WTC11 (cell line): ENCODE data around the gene CIRBP. TPM values are rescaled to one million over a fixed set of nuclear protein-coding genes. Genes with fewer than 3 reads are reported as not detected.

Source experiments
- ATAC-seq: fragments of 200-7000 bp; cut with Tn5 transposase; 2 replicates; pipeline ENCODE4 v1.10.0; 2021; ENCODE audit warnings: mild to moderate bottlenecking, moderate library complexity
- CTCF ChIA-PET: fragments of 300-600 bp; sonication (Branson Sonifier 250); formaldehyde crosslinking; loops from one replicate; lab custom pipeline; 2021; ENCODE audit warnings: antibody characterized with exemption; lab: Charles Lee
- POLR2A ChIA-PET: fragments of 350-600 bp; sonication (Branson Sonifier 250); formaldehyde crosslinking; loops from one replicate; lab custom pipeline; 2021; ENCODE audit warnings: antibody characterized with exemption; lab: Charles Lee
- DNase-seq: peaks from one replicate; pipeline ENCODE4 v3.0.0; 2021; ENCODE audit warnings: low spot score
- H3K27ac Mint-ChIP-seq: 2 replicates; pipeline ENCODE4 v1.8.0; 2021; ENCODE audit warnings: mixed read lengths
- H3K27me3 Mint-ChIP-seq: 2 replicates; pipeline ENCODE4 v1.8.0; 2021; ENCODE audit warnings: low read depth, mild to moderate bottlenecking, moderate library complexity, mixed read lengths
- H3K36me3 Mint-ChIP-seq: 2 replicates; pipeline ENCODE4 v1.8.0; 2021; ENCODE audit warnings: mixed read lengths
- H3K4me1 Mint-ChIP-seq: 2 replicates; pipeline ENCODE4 v1.8.0; 2022; ENCODE audit warnings: mixed read lengths
- H3K4me3 Mint-ChIP-seq: 2 replicates; pipeline ENCODE4 v1.8.0; 2021; ENCODE audit warnings: mild to moderate bottlenecking, moderate library complexity, mixed read lengths
- H3K9me3 Mint-ChIP-seq: 2 replicates; pipeline ENCODE4 v1.8.0; 2021; ENCODE audit warnings: mixed read lengths
- CREB1 ChIP-seq: sonication (generic); formaldehyde crosslinking; IDR thresholded peaks from 2 replicates; pipeline ENCODE4 v1.8.0; 2023; ENCODE audit warnings: mild to moderate bottlenecking, missing genetic modification reagents
- FOXP4 ChIP-seq: sonication (generic); formaldehyde crosslinking; IDR thresholded peaks from 2 replicates; pipeline ENCODE4 v1.8.0; 2022; ENCODE audit warnings: mild to moderate bottlenecking, missing genetic modification reagents
- HMGXB4 ChIP-seq: sonication (generic); formaldehyde crosslinking; IDR thresholded peaks from 2 replicates; pipeline ENCODE4 v1.8.1; 2023; ENCODE audit warnings: mild to moderate bottlenecking, moderate library complexity, missing genetic modification reagents
- MLX ChIP-seq: sonication (generic); formaldehyde crosslinking; IDR thresholded peaks from 2 replicates; pipeline ENCODE4 v1.8.1; 2023; ENCODE audit warnings: mild to moderate bottlenecking, missing genetic modification reagents, moderate library complexity
- total RNA-seq: library from RNA; stranded (reverse); gene quantifications from 3 replicates; pipeline ENCODE4 v1.2.3, GENCODE V29; 2021
- TF ChIP-seq, protein P1 (sequence below): fragments of 250-450 bp; sonication (Bioruptor Pico); IDR thresholded peaks from 2 replicates; pipeline ENCODE4 v1.9.0; 2021; ENCODE audit warnings: mild to moderate bottlenecking
- TF ChIP-seq, protein P2 (sequence below): sonication (generic); formaldehyde crosslinking; IDR thresholded peaks from 2 replicates; pipeline ENCODE4 v1.8.1; 2023; ENCODE audit warnings: mild to moderate bottlenecking, missing genetic modification reagents, borderline replicate concordance
- TF ChIP-seq, protein P3 (sequence below): sonication (generic); formaldehyde crosslinking; IDR thresholded peaks from 2 replicates; pipeline ENCODE4 v1.8.1; 2023; ENCODE audit warnings: mild to moderate bottlenecking, missing genetic modification reagents

Gene CIRBP
- total RNA-seq, 1 experiment from 2014 or later = 298 TPM

DNA sequence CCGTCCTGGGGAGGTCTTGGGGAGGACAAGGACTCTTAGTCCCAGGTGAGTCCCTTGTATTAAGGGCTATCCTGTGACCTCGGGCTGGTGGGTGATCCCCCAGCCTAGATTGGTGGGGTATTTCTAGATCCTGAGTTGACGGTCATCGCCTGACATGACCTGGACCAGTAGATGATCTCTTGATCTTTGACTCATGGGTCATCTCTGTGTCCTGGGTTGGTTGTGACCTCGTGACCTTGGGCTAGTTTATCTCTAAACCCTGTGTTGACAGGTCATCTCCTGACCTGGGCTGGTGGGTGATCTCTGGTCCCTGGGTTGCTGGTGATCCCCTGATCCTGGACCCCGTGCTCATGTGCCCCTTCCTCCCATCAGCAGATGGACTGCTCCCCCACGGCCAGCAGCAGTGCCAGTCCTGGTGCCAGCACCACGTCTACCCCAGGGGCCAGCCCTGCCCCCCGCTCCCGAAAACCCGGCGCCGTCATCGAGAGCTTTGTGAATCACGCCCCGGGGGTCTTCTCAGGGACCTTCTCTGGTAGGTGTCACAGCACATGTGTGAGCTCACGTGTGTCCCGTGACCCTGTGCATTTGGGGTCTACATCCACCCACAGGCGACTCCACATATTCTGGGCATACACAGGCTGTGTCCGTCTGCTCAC lies 14.5 kb upstream of the CIRBP start (continued):
- TF ChIP-seq MLX (CRISPR knock-in tag) = no peak
- TF ChIP-seq CREB1 (CRISPR knock-in tag) = no peak
- no peak for TF ChIP-seq FOXP4

GRCh38 chr19:1255186-1256161 lies 13.7 kb upstream of the CIRBP start:
- H3K9me3 Mint-ChIP-seq = no peaks in the 10 kb centered on the region
- peaks cover 38% of the 10 kb centered on the region for H3K36me3 Mint-ChIP-seq
- no peaks in the 10 kb centered on the region for H3K27me3 Mint-ChIP-seq
- ChIA-PET POLR2A (interaction anchor here (0.6 to 0.9 kb wide), 3 partner anchors 14 to 148 kb away, joined by 3 to 7 read pairs (median 3); partner anchors contain the start of gene CIRBP), CTCF (interaction anchor here (0.7 to 15.6 kb wide), 5 partner anchors 11 to 189 kb away, joined by 3 to 648 read pairs (median 4); partner anchors contain the start of genes ATP5F1D and CIRBP)
- no peak for DNase-seq
- no peak for ATAC-seq
- peaks cover 31% of the 10 kb centered on the region for H3K4me1 Mint-ChIP-seq
- no peak overlapping the region for H3K27ac Mint-ChIP-seq
- no peak overlapping the region for H3K4me3 Mint-ChIP-seq
- TF ChIP-seq, protein P1, sequence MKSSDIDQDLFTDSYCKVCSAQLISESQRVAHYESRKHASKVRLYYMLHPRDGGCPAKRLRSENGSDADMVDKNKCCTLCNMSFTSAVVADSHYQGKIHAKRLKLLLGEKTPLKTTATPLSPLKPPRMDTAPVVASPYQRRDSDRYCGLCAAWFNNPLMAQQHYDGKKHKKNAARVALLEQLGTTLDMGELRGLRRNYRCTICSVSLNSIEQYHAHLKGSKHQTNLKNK (CRISPR knock-in tag) = no peak
- TF ChIP-seq HMGXB4 = 0 out of 2 replicates have a peak, but pooled peaks have one; percentile 36
- TF ChIP-seq, protein P2, sequence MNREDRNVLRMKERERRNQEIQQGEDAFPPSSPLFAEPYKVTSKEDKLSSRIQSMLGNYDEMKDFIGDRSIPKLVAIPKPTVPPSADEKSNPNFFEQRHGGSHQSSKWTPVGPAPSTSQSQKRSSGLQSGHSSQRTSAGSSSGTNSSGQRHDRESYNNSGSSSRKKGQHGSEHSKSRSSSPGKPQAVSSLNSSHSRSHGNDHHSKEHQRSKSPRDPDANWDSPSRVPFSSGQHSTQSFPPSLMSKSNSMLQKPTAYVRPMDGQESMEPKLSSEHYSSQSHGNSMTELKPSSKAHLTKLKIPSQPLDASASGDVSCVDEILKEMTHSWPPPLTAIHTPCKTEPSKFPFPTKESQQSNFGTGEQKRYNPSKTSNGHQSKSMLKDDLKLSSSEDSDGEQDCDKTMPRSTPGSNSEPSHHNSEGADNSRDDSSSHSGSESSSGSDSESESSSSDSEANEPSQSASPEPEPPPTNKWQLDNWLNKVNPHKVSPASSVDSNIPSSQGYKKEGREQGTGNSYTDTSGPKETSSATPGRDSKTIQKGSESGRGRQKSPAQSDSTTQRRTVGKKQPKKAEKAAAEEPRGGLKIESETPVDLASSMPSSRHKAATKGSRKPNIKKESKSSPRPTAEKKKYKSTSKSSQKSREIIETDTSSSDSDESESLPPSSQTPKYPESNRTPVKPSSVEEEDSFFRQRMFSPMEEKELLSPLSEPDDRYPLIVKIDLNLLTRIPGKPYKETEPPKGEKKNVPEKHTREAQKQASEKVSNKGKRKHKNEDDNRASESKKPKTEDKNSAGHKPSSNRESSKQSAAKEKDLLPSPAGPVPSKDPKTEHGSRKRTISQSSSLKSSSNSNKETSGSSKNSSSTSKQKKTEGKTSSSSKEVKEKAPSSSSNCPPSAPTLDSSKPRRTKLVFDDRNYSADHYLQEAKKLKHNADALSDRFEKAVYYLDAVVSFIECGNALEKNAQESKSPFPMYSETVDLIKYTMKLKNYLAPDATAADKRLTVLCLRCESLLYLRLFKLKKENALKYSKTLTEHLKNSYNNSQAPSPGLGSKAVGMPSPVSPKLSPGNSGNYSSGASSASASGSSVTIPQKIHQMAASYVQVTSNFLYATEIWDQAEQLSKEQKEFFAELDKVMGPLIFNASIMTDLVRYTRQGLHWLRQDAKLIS (CRISPR knock-in tag) = no peak
- TF ChIP-seq, protein P3, sequence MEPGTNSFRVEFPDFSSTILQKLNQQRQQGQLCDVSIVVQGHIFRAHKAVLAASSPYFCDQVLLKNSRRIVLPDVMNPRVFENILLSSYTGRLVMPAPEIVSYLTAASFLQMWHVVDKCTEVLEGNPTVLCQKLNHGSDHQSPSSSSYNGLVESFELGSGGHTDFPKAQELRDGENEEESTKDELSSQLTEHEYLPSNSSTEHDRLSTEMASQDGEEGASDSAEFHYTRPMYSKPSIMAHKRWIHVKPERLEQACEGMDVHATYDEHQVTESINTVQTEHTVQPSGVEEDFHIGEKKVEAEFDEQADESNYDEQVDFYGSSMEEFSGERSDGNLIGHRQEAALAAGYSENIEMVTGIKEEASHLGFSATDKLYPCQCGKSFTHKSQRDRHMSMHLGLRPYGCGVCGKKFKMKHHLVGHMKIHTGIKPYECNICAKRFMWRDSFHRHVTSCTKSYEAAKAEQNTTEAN = 0 out of 2 replicates have a peak, but pooled peaks have one; percentile 27
